B cell (primary cell): ENCODE measurements around the gene KIF14. TPM values are rescaled to one million over a fixed set of nuclear protein-coding genes. Genes with fewer than 3 reads are reported as not detected.

Experiments
- ATAC-seq: fragments of 200-7000 bp; cut with Tn5 transposase; one replicate; pipeline ENCODE4 v1.10.0; 2021; ENCODE audit warnings: low read depth, mild to moderate bottlenecking, moderate number of reproducible peaks, moderate library complexity
- CTCF ChIA-PET: fragments of 350-600 bp; sonication (Branson Sonifier 250); formaldehyde crosslinking; loops from one replicate; lab custom pipeline; 2021; ENCODE audit warnings: antibody characterized with exemption, inconsistent platforms; lab: Charles Lee
- POLR2A ChIA-PET: fragments of 350-600 bp; sonication (Branson Sonifier 250); formaldehyde crosslinking; loops from one replicate; lab custom pipeline; 2021; ENCODE audit warnings: antibody characterized with exemption; lab: Charles Lee
- DNase-seq: peaks from one replicate; pipeline ENCODE4 v3.0.0; 2013
- H2AFZ ChIP-seq: 2 replicates; pipeline ENCODE4 v1.6.1; 2012; ENCODE audit warnings: mild to moderate bottlenecking, low read depth, low read length; ENCODE audit not compliant: insufficient read depth, poor library complexity, severe bottlenecking
- H3K27ac ChIP-seq, 2 donors: 1 replicate in 1 of 2; 2 replicates in 1 of 2; pipeline ENCODE4 v1.5.1; 2012 to 2013; ENCODE audit warnings: low read length in 2 of 2, mild to moderate bottlenecking in 2 of 2, moderate library complexity in 1 of 2
- H3K27me3 ChIP-seq, 4 experiments: fragments of 200-600 bp in 1 of 4; sonication (generic) in 1 of 4; replicated peaks in 1 of 4; 1 replicate in 2 of 4; 2 replicates in 2 of 4; pipeline versions ENCODE4 v1.6.1 to v1.7.0; 2013 to 2016; ENCODE audit warnings: low read length in 3 of 4, mild to moderate bottlenecking in 2 of 4, mixed read lengths in 1 of 4, moderate library complexity in 1 of 4; ENCODE audit not compliant: insufficient read depth in 4 of 4, control insufficient read depth in 3 of 4; ENCODE audit errors: control extremely low read depth in 1 of 4
- H3K36me3 ChIP-seq, 2 experiments: replicated peaks in 1 of 2; 1 replicate in 1 of 2; 2 replicates in 1 of 2; pipeline versions ENCODE4 v1.6.1 to v1.7.1; 2013; ENCODE audit warnings: low read length in 1 of 2; ENCODE audit not compliant: insufficient read depth in 2 of 2, control insufficient read depth in 1 of 2; ENCODE audit errors: control extremely low read depth in 1 of 2, extremely low read depth in 1 of 2
- H3K4me1 ChIP-seq, 2 donors: fragments of 200-600 bp in 1 of 2; sonication (generic) in 1 of 2; 1 replicate in 1 of 2; 2 replicates in 1 of 2; pipeline versions ENCODE4 v1.5.1 to v1.6.1; 2013 to 2017; ENCODE audit warnings: low read length in 2 of 2; ENCODE audit not compliant: control insufficient read depth in 2 of 2, insufficient read depth in 2 of 2
- H3K4me2 ChIP-seq: replicated peaks from 2 replicates; pipeline ENCODE3; 2012; ENCODE audit warnings: mild to moderate bottlenecking, low read depth, low read length; ENCODE audit not compliant: poor library complexity, severe bottlenecking
- H3K4me3 ChIP-seq, 5 experiments: fragments of 200-600 bp in 1 of 5; sonication (generic) in 1 of 5; 1 replicate in 3 of 5; 2 replicates in 2 of 5; pipeline versions ENCODE4 v1.5.1 to v1.7.0; 2011 to 2016; ENCODE audit warnings: low read length in 4 of 5, mild to moderate bottlenecking in 4 of 5, low read depth in 2 of 5, control low read depth in 1 of 5, moderate library complexity in 1 of 5; ENCODE audit not compliant: insufficient read depth in 1 of 5; ENCODE audit errors: control extremely low read depth in 1 of 5, extremely low read depth in 1 of 5
- H3K79me2 ChIP-seq: fragments of 200-600 bp; sonication (generic); one replicate; pipeline ENCODE4 v1.6.0; 2016; ENCODE audit warnings: low read length; ENCODE audit not compliant: control insufficient read depth, insufficient read depth
- H3K9ac ChIP-seq: fragments of 200-600 bp; sonication (generic); 2 replicates; pipeline ENCODE4 v1.6.1; 2017; ENCODE audit warnings: mild to moderate bottlenecking, low read length, moderate library complexity
- H3K9me3 ChIP-seq, 3 donors: one replicate each; pipeline versions ENCODE4 v1.6.1 to v1.7.1; 2013; ENCODE audit warnings: low read length in 2 of 3; ENCODE audit not compliant: control insufficient read depth in 2 of 3, insufficient read depth in 1 of 3; ENCODE audit errors: control extremely low read depth in 1 of 3
- H4K20me1 ChIP-seq: 2 replicates; pipeline ENCODE4 v1.6.0; 2012; ENCODE audit warnings: mild to moderate bottlenecking, low read length; ENCODE audit not compliant: insufficient read depth, control insufficient read depth, poor library complexity, severe bottlenecking
- H3K27ac Mint-ChIP-seq: one replicate; pipeline ENCODE4 v1.8.0; 2021; ENCODE audit warnings: mixed read lengths
- H3K27me3 Mint-ChIP-seq: one replicate; pipeline ENCODE4 v1.8.0; 2021; ENCODE audit warnings: mixed read lengths
- H3K4me1 Mint-ChIP-seq: one replicate; pipeline ENCODE4 v1.8.0; 2021; ENCODE audit warnings: mixed read lengths
- H3K4me3 Mint-ChIP-seq: one replicate; pipeline ENCODE4 v1.8.0; 2021; ENCODE audit warnings: mixed read lengths
- H3K9me3 Mint-ChIP-seq: one replicate; pipeline ENCODE4 v1.8.0; 2022; ENCODE audit warnings: mixed read lengths; ENCODE audit not compliant: insufficient read depth
- CTCF ChIP-seq: fragments of 200-600 bp; IDR thresholded peaks from one replicate; pipeline ENCODE4 v1.8.0; 2022; ENCODE audit warnings: antibody characterized with exemption, mild to moderate bottlenecking
- EZH2 ChIP-seq: IDR thresholded peaks from 2 replicates; pipeline ENCODE4 v1.6.1; 2012; ENCODE audit warnings: borderline replicate concordance, low read depth, mild to moderate bottlenecking, moderate library complexity, low read length; ENCODE audit not compliant: insufficient read depth, poor library complexity, severe bottlenecking
- WGBS: methylation state at CpG from one replicate; pipeline ENCODE4 v1.1.5; 2013; ENCODE audit warnings: missing lambda C conversion rate; ENCODE audit not compliant: insufficient coverage; 5-methylcytosine and 5-hydroxymethylcytosine counted together
- intact Hi-C: fragments of 100-400 bp; cut with micrococcal nuclease; formaldehyde crosslinking; loops from one replicate; pipeline ENCODE4 v1.10.0; 2022
- polyA plus RNA-seq: library from polyadenylated mRNA; depleted of rRNA; stranded (reverse); fragments of >200 nt; gene quantifications from 2 replicates; pipeline ENCODE4 v1.2.3, GENCODE V29; 2012
- total RNA-seq, 2 donors: library from RNA; stranded (reverse); fragments of 120-200 nt in 1 of 2; gene quantifications; 1 replicate in 1 of 2; 2 replicates in 1 of 2; pipeline versions ENCODE4 v1.2.3 to v1.2.4, GENCODE V29; 2013 to 2022

Gene KIF14
- total and polyA plus RNA-seq, 2 donors (not counting 1 experiment from before 2014, with no cell fraction given): 0.01 to 0.15 TPM

GRCh38 chr1:200668514-200669313 lies 48.2 kb upstream of the KIF14 start:
- POLR2A ChIA-PET: interaction anchor here (1.2 to 1.6 kb wide), 2 partner anchors 46 to 352 kb away, joined by 4 to 11 read pairs; no protein-coding TSS in a partner anchor
- peaks cover 6% of the 10 kb centered on the region for H3K79me2 ChIP-seq
- intact Hi-C loops: loop anchor here (1.0 to 5.0 kb wide), 3 partner anchors 14 to 354 kb away; partner anchors contain the start of genes KIF14 and KIF21B
- peak overlapping the region; percentile 76 for H2AFZ ChIP-seq
- peak overlapping the region; percentile 99 for H3K27ac Mint-ChIP-seq
- H3K36me3 ChIP-seq: peaks cover 0 to 16% of the 10 kb centered on the region in 2 experiments
- H3K9me3 ChIP-seq: no peaks in the 10 kb centered on the region
- peak overlapping the region; percentile 92 to 98 for H3K27ac ChIP-seq
- H4K20me1 ChIP-seq: no peaks in the 10 kb centered on the region
- H3K4me3 ChIP-seq: peak overlapping the region; percentile 21 to 95 (median 78)
- H3K4me1 ChIP-seq: peaks cover 8 to 13% of the 10 kb centered on the region in 2 donors
- H3K27me3 Mint-ChIP-seq: no peaks in the 10 kb centered on the region
- no peaks in the 10 kb centered on the region for H3K9me3 Mint-ChIP-seq
- 87% methylated on average over 2 of the region's 7 CpGs for WGBS
- no peaks in the 10 kb centered on the region for H3K27me3 ChIP-seq
- TF ChIP-seq CTCF (no peak), EZH2 (no peak)
- peak overlapping the region; percentile 84 for H3K9ac ChIP-seq
- ATAC-seq (no peak), DNase-seq (peak; percentile 20)
- H3K4me1 Mint-ChIP-seq: peaks cover 51% of the 10 kb centered on the region
- H3K4me3 Mint-ChIP-seq: peak overlapping the region; percentile 99
- peak overlapping the region; percentile 77 for H3K4me2 ChIP-seq
- CTCF ChIA-PET: interaction anchor here (2.1 to 3.5 kb wide), 2 partner anchors 47 to 133 kb away, joined by 7 to 59 read pairs; partner anchors contain the start of gene KIF14

- WGBS: 91% methylated on average over 6 of the region's 8 CpGs
- Mint-ChIP-seq H3K4me1 (peaks cover 49% of the 10 kb centered on the region), H3K27me3 (no peaks in the 10 kb centered on the region), H3K9me3 (no peaks in the 10 kb centered on the region), H3K4me3 (no peak overlapping the region), H3K27ac (no peak overlapping the region)
- Histone ChIP-seq H4K20me1 (no peaks in the 10 kb centered on the region), H3K4me2 (no peak overlapping the region), H3K4me3 (no peak overlapping the region), H3K27ac (peak overlapping the region in 1 of 2 donors; percentile 23), H3K36me3 (peaks cover 0 to 33% of the 10 kb centered on the region in 2 experiments), H3K9ac (no peak overlapping the region), H2AFZ (no peak overlapping the region), H3K27me3 (no peaks in the 10 kb centered on the region), H3K79me2 (peaks cover 6% of the 10 kb centered on the region), H3K4me1 (peaks cover 8 to 13% of the 10 kb centered on the region in 2 donors), H3K9me3 (no peaks in the 10 kb centered on the region)
- TF ChIP-seq CTCF (no peak), EZH2 (no peak)
- CTCF ChIA-PET: interaction anchor here (1.5 kb wide), 1 partner anchor 44 kb away, joined by 11 read pairs; no protein-coding TSS in a partner anchor
- POLR2A ChIA-PET: no interaction called here
- DNase-seq (no peak), ATAC-seq (no peak)
- intact Hi-C loops: loop anchor here (5.0 kb wide), 1 partner anchor 356 kb away; the partner anchor contains the start of gene KIF21B
These were observed 45.8 kb upstream of the KIF14 start for GRCh38 chr1:200666309-200666708.
